Measurements from ENCODE around the gene ANKRD10.

Gene ANKRD10

DNA sequence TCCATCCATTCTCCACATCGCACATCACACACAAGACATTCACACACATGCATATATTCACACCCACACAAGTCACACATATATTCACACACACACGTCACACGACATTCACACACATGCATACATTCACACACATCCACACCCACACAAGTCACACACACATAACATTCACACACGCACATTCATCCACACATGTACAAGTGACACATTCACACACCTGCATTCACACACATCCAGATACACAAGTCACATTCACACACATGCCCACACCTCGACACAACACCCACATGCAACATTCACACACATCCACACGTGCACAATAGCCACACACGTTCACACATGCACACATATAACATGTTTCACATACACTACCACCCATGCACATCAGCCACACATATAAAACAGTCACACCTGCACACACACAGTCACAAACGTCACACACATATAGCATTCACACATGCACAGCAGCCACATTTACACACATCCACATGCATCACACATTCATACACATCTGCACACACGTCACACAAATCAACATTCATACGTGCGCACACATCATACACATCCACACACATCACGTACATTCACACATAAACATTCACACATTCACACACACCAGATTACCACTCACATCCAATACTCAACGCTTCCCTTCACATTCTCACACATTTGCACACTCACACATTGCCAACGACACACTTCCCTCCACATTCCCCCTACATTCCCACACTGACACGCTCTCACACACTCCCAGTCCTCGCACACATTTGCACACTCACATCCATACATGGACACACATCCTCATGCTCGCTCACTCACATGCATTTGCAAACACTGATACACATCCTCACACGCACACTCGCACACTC, 41.0 kb downstream of the ANKRD10 start:
- no peak for DNase-seq (ENCODE audit: low spot score)
- POLR2A ChIA-PET (ENCODE audit: low non-redundant PET) = no interaction called here
- CTCF ChIA-PET = no interaction called here

DNA sequence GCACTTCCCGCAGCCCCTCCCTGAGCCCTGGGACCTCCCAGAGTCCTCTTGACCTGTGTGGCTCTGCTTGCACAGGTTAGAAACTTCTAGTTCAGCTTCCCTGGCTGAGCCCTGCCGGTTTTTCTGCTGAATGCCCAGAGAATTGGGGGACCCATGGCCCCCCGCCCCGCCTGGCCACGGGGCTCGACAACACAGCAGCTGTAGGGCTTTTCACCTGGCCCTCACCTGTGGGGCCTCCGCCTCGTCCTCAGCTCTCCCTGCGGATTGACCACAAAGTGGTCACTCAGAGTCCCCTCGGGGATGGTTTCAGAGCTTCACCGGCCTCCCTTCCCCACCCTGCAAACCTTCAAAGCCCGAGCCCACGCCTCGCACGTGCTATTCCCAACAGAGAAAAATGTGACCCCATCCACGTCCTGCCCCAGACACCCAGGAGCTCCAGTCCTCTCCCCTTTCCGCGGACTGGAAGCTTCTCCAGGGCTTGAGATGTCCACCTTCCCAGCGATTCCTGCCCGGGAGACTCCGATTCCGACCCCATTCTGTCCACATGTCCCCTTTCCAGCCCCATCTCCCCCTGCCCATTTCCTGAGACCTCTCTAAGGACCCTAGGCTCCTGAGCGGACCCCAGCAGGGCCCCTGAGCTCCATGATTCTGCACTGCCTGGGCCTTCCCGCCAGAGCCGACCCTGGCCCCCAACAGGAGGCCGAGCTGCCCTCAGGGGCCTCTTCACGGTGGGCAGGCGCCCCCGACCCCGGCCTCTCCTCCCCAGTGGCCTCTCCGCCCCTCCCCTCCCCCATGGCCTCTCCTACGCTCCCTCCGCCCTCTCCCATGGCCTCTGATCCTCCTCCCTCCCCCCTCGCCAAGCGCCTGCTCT, 41.9 kb downstream of the ANKRD10 start:
- CTCF ChIA-PET = no interaction called here
- POLR2A ChIA-PET (ENCODE audit: low non-redundant PET) = no interaction called here
- DNase-seq (ENCODE audit: low spot score) = no peak
- TF ChIP-seq, protein P1, sequence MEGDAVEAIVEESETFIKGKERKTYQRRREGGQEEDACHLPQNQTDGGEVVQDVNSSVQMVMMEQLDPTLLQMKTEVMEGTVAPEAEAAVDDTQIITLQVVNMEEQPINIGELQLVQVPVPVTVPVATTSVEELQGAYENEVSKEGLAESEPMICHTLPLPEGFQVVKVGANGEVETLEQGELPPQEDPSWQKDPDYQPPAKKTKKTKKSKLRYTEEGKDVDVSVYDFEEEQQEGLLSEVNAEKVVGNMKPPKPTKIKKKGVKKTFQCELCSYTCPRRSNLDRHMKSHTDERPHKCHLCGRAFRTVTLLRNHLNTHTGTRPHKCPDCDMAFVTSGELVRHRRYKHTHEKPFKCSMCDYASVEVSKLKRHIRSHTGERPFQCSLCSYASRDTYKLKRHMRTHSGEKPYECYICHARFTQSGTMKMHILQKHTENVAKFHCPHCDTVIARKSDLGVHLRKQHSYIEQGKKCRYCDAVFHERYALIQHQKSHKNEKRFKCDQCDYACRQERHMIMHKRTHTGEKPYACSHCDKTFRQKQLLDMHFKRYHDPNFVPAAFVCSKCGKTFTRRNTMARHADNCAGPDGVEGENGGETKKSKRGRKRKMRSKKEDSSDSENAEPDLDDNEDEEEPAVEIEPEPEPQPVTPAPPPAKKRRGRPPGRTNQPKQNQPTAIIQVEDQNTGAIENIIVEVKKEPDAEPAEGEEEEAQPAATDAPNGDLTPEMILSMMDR (conservative IDR thresholded peaks at IDR 0.05; ENCODE audit: low read depth) = no peak
- H3K27ac ChIP-seq = peak overlapping the region; percentile 9; the same call in 1 of the 2 replicates

More for the DNA sequence above, 41.0 kb downstream of the ANKRD10 start:
- TF ChIP-seq, protein P1 (conservative IDR thresholded peaks at IDR 0.05; ENCODE audit: low read depth) = no peak
- peak overlapping the region; percentile 50; the same call in 1 of the 2 replicates for H3K27ac ChIP-seq

DNA sequence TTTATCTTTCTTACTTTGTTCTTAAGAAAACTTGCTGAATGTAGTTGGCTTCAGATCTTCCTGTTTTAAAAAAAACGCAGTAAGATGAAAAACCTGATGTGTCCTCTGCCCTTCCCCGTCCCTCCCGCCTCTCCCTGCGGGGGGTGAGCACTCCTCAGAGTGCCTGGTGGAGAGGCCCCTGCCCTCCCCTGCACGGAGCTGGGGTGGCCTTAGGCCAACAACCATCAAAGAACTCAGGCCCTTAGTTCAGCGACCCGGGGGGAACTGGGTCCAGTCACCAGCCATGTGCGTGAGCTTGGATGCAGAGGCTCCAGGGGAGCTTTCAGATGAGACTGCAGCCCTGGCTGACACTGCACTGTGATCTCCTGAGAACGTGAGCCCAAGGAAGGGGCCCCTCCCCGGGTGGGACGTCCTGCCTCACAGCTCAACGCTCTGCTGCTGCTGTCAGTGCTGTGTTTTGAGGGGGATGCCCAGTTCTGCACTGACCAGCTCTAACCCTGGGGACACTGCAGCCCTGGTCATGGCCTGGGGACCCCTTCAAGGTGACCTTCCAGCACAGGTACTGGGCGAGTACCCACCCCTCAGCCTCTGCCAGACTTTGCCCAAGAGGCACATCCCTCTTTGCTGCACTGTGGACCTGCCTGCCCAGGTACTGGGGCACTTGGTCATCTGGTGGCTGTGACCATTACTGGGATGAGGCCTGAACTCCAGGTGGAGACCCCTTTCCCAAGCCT, 42.7 kb downstream of the ANKRD10 start:
- H3K27ac ChIP-seq = peak overlapping the region; percentile 9; the same call in 1 of the 2 replicates
- DNase-seq (ENCODE audit: low spot score) = no peak
- TF ChIP-seq, protein P1 (conservative IDR thresholded peaks at IDR 0.05; ENCODE audit: low read depth) = no peak
- POLR2A ChIA-PET (ENCODE audit: low non-redundant PET) = no interaction called here
- CTCF ChIA-PET = interaction anchor here (0.7 kb wide), 1 partner anchor 43 kb away, joined by 3 read pairs; no protein-coding TSS in a partner anchor

DNA sequence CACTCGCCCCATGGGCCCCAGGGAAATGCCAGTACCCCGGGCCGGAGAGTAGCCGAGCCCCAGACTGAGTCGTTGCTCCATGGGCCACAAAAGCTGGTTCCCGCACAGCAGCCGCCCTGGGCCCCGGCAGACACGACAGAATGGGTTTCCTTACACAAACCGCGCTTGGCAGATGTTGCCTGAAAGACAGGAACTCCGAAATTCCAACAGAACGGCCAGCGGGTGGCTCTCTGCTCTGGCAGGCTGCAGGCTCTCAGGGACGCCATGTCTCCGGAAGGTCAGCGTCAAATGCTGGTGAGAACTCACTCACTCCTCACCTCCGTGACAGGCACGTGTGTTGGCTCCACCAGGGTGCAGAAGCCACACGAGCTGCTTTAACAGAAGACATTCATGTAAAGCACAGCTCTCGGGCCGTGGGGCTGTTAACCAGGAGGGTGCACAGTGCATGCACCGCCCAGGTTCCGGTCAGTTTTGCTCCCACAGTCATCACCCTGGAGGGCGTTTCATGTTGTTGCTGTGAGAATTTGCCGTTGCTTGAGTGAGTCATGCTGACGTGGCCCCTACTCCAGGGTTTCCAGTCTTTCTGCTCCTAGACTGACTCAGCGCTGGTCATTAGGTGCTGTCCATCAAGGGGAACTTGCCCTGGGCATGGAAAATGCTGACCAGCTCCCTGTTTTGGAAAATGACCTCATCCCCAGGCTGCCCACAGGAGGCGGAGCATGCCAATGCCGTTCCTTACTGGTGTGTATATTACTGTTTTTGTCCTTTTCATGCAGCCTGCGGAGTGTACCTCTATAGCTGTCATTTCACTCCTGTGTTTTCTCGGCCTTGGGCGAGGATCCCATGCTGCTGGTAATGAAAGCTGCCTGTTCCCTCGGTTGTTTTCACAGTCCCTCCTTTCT, 44.8 kb downstream of the ANKRD10 start:
- H3K27ac ChIP-seq = peak overlapping the region; percentile 88
- peak; percentile 96 for DNase-seq (ENCODE audit: low spot score)
- ChIA-PET POLR2A (ENCODE audit: low non-redundant PET) (no interaction called here), CTCF (interaction anchor here (0.8 kb wide), 1 partner anchor 10 kb away, joined by 3 read pairs; no protein-coding TSS in a partner anchor)
- TF ChIP-seq, protein P1 (conservative IDR thresholded peaks at IDR 0.05; ENCODE audit: low read depth) = no peak

DNA sequence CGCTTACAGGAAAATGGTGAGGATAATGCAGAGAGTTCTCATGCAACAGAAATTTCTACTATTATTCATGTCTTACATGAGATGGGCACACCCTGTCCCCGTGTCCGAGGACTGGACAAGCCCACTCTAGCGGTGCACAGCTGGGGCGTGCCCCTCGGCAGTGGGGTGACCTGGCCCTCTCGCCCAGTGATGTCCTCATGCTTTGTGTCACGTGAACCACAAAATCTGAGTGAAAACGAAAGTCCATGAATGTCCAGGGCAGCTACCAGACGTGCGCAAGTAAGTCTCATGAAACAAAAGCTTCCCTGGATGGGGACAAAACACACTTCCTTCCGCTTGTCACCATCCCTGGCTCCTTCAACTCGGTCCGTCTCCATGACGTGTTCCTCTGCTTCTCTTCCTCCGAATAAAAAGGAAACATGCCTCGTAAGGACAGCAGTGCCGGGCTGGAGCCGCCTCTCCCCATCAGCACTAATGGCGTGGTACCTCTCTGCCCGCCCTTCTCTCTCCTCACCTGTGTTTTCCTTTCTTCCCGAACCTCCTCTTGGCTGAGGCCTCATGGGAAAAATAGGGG, 45.6 kb downstream of the ANKRD10 start:
- H3K27ac ChIP-seq = peak overlapping the region; percentile 88
- CTCF ChIA-PET = interaction anchor here (0.6 kb wide), 1 partner anchor 1018 kb away, joined by 3 read pairs; no protein-coding TSS in a partner anchor
- POLR2A ChIA-PET (ENCODE audit: low non-redundant PET) = no interaction called here
- DNase-seq (ENCODE audit: low spot score) = no peak
- TF ChIP-seq, protein P1 (conservative IDR thresholded peaks at IDR 0.05; ENCODE audit: low read depth) = no peak
